Activated CD4-positive, alpha-beta T cell treated with anti-CD3 and anti-CD28 coated beads, Interleukin-2, amount 50 U/mL, for 16 hours (primary cell): ENCODE results near the gene FBXL15.
A peak's percentile ranks its signal among the peaks of the same experiment; 100 is the strongest.

Experiments used
- DNase-seq: peaks from one replicate; pipeline ENCODE4 v3.0.0-alpha.2; 2020

FBXL15 gene

DNA sequence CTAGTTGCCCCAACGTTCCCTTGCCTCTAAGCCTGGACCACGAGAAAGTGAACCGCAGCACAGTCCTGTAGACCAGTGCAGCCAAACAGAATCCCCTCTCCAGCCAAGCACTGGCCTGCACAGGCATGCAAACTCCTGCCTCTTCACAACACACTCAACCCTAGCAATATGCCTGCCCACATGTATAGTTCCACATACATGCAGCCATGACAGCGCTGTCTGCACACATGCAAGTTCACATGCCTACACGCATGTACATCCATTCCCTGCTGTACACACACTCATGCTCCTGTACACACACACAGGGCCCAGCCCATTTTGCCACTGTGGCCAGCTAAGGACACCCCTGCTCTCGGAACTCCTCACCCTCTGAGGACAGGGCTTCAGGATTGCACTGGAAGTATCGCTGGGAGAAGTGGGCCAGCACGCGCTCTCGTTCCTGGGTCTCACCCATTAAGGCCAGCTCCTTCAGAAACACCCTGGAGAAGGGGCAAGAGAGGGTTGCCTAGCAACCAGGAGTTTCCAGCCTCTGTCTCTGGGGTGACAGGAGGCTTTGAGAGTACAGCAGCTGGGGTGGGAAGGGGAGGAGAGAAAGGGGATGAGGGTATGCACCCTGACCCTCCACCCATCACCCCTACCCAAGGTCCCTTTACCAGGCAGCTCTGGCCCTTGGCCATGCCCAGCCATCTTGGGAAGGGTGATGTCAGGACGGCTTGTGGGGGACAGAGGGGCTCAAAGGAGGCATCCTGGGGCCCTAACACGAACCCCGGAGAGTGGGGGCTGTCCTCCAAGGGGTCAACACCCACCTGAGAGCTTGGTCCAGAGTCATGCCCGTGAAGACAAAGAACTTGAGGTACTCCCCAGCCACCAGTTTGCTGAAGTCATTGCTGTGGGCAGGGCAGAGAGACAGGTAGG lies 9.0 kb upstream of the FBXL15 start:
- no peak for DNase-seq

DNA sequence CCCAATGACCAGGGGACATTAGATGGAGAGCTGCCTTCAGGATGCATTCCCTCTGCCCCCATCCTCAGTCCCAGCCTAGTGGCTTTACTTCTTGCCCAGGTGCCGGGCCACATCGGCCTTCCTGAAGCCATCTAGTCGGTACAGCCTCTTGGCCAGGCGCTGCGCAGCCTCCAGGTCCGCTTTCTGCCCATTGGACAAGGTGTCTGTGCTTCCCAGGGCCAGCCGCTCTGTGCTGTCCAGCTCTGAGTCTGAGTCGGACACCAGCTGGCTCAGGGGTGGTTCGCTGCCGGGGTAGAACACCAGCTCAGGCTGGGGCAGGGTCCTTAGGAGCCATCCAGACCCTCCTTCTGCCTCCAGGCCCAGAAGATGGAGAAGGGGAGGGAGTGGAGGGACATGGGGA lies 8.3 kb upstream of the FBXL15 start:
- DNase-seq = no peak

DNA sequence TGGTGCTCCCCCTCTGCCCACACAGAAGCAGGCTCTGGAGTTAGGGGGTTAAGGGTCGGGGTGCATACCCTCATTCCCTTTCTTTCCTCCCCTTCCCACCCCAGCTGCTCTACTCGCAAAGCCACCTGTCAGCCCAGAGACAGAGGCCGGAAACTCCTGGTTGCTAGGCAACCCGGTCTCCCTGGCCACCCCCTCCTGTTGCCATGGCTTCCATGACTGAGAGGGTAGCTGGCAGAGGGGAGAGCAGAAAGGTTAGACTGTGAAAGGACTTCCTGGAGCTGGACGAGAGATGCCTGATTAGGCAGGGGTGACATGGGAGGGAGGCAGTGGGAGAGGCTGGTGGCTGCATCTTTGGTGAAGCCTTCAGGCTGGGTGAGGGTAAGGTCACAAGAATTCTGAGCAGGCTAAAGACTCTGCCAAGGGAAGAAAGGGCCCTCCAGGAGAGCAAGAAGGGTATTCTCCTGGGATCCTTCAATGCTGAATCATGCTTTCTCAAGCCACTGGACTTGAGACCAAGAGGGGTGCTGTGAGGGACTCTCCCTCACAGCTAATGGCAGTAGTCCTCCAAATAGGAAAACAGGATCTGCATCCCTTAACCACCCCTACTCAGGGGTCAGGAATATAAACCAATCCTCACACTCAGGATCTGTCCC lies 7.5 kb upstream of the FBXL15 start:
- no peak for DNase-seq

DNA sequence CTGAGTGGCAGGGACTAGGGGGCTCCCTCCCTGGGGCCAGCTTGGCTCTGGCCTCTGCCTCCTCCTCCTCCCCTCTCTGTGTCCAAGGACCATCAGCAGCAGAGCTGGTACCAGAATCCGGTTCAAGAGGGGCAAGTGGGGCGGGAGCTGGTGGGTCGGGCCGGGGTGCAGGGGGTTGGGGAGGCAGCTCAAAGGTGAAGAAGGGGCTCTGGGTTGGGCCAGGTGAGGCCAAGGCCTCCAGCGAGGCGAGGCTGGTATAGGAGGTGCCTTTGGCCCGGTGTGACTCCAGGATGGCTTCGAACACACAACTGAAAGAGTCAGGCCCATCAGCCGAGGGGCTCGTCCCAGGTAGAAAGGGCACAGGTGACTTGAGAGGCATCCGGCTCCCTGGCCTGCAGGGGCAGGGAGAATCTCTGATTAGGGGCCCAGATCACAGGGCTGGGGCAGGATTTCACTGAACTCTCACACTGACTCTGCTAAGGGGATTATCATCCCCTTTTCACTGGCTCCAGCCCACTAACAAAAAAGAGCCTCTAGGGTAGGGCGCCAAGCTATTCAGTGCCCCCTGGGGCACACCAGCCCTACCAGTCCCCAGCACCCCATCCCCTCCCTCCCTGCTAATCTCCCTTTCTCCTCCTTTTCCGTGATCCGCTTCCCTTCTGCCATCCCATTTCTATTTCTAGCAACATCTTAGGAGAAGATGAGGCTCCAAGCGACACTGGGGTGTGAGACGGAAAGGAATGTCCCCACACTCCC lies 6.7 kb upstream of the FBXL15 start:
- DNase-seq = no peak

DNA sequence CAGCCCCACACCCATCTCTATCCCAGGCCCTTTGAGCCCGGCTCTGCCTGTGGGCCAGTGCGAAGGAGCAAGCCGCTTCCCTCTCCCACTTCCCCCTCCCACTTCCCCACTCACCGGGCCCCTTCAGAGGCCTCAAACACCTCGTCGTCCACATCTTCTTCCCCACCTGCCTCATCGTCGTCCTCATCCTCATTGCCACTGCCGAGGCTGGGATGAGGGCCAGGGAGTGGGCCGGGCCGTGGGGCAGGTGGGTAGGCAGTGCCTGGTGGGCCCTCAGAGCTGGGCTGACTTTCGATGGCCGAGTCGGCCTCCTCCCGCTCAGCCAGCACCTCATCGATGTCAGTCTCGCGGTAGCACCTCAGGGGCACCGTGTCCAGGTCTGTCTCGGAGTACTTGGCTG lies 5.9 kb upstream of the FBXL15 start:
- DNase-seq = no peak

DNA sequence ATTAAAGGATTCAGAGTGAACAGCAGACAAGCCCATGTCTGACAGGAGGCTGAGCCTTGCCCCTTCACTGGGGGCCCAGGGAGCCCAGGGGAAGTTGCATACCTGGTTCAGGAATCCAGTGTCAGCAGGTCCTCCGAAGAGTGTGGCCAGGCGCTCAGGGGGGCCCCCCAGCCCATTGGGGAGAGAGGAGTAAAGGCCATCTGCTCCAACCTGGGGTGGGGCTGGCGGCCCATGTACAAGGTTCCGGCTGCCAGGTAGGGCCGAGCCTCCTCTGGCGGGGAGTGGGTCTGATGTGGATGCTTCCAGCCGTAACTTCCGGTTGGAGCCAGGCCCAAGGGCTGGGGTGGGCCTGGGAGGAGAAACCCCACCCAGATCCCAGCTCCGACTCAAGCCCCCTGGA lies 4.4 kb upstream of the FBXL15 start:
- no peak for DNase-seq

DNA sequence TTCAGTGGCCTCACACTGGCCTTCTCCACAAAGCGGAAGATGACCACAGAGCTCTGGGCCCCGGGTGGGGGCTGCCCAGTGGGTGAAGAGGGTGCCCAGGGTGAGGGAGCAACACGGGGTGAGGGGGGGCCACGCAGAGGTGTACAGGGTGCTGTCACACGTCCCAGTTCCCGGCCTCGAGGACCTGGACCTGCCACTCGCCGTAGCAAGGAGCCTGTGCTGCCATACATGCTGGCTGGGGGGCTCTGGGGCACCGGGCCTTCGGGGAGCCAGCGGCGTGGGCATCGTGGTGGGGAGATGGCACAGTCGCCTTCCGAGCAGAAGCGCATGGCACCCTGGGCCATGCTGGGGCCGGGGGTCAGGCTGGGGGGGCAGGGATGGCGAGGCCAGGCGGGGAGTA lies 3.9 kb upstream of the FBXL15 start:
- DNase-seq = no peak

DNA sequence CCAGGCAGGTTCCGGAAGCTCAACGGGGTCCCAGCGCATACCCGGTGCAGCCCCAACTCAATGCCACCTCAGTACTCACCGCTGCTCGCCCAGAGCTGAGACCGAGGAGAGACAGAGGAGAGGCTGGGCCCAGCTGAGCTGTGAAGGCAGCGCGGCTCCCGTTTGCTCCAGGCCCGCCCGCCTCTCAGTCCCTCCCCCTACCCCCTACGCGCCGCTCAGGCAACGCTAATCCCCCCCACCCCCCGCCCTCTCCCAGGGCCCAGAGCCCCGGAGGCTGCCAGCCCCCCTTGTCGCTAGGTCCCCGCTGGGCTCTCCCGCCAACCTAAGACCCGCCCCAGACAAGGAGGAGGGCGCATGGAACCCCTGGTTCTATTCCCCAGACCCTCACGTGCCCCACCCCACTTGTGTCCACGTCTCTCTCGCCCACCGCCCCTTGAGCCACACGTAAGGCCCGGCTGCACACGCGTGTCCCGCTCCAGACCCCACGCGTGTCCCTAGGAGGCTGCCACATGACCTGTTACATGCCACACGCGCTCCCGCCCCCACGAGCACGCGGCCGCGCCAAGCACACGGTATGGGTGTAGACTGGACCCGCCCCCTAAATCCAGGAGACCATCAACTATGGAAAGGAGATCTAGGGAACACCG lies 1.9 kb upstream of the FBXL15 start, which contains the start of gene PSD:
Gene PSD, minus strand, starts transcription at position 164 of the 647 bp plus-strand sequence. CDS start 1,747 bp downstream, outside the sequence.
- no peak for DNase-seq

DNA sequence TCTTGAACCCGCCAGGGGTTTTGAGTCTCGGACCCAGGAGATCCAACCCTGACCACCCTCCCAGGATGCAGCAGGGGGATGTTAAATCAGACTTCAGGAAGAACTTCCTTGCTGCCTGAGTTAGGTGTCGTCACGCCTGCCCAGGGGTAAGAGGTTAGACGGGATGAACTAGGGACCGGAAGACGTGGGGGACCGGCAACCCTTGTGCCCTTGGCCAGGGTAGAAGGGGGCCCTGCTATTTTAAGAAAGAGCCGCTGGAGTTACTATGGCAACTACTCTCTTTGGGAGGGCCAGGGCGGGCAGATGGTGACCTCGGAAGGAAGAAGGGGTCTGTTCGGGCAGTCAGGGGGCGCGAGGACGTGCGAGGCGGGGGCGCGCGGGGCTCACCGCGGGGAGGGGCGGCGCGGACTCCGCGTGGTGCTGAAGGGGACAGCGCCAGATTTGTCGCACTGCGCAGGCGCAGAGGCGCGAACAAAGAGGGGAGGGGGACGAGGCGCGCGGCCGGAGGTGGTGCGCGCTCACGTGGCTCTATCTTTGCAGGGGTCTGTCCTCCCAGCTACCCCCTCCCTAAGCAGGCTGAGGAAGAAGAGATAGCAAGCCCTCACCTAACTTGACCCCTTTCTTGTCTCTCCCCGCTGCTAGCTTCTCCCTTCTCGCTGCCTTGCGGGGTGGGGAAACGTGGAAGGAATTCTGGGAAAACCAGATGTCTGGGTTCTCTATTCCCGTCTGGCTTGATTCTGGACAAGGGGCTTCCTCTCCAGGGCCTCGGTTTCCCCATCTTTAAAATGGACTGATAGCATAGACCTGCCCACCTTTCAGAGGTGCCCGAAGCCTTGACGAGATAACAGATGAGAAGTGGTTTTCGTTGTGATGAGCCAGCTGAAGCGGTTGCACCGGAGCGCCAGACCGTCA lies 1.1 kb upstream of the FBXL15 start:
- peak; percentile 64 for DNase-seq

DNA sequence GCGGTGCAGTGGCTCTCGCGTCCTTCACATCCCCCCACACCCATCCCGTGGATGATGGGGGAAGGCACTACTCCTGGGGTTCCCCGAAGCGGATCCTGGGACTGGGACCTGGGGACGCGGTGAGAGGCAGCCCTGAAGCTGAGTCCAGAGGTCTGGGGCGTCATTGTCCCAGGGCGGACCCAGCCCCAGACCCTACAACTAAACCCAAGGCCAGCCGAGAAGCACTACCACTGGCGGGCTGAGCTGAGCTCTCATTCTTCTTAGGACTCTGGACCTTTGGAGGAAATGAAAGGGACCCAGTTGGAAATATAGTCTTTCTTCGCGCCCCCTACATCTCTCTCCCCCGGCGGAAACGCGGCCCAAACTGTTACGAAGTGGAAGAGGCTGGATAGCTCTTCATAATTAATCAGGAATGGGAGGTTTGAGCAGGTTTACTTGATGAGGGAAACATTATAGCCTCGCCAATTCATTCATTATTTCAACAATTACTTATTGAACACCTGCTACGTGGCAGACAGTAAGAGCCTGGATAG lies 389 bp upstream of the FBXL15 start:
- no peak for DNase-seq

DNA sequence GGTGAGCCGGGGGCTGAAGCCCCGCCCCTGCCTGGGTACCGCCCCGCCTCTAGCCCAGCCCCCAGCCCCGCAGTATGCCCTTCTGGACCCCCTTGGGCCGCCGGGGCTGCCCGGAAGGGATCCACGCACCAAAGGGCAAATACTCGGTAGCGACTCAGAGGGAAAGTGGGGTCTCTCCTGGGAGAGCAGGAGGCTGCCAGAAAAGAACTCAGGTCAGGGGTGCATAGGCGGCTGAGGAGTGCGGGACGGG lies 796 bp downstream of the FBXL15 start:
- DNase-seq = no peak

DNA sequence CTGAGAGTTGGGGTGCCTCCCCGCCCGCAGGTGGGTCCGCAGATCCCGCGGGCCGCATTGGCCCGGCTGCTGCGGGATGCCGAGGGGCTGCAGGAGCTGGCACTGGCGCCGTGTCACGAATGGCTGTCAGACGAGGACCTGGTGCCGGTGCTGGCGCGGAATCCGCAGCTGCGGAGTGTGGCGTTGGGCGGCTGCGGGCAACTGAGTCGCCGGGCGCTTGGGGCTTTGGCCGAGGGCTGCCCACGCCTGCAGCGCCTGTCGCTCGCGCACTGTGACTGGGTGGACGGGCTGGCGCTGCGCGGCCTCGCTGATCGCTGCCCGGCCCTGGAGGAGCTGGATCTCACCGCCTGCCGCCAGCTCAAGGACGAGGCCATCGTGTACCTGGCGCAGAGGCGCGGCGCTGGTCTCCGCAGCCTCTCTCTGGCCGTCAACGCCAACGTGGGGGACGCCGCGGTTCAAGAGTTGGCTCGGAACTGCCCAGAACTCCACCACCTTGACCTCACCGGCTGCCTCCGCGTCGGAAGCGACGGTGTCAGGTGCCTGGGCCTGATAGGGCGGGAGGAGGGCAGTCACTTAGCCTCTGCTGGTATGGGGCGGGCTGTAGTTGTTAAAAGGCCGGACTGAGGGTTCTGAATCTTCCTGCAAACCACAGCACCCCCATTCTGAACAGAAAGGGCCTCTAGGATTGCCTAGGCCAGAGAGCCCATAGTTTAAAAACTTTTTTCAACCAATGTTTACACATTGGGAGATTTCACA lies 1.3 kb downstream of the FBXL15 start:
- DNase-seq = no peak

DNA sequence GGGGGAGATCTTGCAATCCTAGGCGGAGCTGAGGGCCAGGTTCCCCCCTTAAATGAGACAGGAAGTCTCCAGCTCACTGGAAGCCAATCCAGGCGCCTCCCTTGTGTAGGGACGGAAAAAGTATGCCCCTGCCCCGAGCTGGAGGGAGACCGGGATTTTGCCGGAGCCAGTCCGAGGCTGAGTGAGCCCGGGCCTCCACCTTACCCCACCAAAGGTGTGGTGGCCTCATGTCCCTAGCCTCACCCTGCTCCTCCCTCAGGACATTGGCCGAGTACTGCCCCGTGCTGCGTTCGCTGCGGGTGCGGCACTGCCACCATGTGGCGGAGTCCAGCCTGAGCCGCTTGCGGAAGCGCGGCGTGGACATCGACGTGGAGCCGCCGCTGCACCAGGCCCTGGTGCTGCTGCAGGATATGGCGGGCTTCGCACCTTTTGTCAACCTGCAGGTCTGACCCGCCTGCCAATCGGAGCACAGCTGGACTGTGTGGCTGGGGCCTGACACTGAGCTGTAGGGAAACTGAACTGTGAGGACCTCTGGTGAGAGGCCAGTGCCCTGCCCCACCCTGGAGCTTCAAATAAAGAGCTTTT lies 2.0 kb downstream of the FBXL15 start:
- peak; percentile 67 for DNase-seq

DNA sequence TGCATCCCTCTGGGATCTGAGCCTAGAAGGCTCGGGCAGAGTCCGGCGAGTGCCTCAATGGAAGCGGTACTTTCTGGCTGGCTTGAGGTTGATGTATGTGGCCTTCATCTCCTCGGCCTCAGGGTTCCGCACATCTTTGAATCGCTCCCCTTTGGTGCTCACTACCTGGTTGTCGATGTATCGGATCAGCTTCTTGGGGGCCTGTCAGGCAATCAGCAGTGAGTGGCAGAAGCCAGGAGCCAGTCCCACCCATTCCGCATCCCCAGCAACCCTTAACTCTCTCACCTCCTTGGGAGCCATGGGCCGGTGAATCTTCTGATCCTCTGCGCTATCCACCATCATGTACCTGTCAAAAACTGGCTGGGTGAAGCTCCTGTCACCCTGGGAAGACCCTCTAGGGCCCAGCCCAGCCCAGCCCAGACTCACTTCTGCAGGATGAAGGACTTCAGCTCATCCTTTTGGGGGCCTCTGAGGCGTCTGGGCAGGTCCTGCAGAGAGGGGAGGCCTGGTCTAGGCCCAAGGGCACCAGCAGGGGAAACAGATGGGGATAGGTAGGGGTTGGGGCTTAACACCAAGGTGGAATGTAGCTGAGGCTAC lies 2.8 kb downstream of the FBXL15 start:
- DNase-seq = no peak

DNA sequence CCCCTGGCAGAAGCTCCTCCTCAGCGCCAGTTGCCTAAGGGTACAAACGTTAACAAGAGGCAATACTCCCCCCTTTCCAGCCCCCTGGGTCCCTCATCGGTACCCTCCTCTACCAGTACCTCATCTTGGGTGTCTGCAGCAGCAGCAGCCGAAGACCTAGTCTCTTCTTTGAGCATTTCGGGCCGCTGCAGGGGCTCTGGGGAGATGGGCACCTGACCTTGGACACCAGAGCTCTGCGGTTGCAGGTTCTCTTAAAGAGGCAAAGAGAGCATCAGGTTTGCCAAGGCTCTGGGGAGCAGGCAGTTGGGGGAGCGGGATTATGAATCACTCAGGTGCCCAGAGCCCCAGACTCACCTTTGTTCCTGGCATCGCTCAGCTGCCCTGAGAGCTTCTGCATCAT lies 3.5 kb downstream of the FBXL15 start:
- no peak for DNase-seq

DNA sequence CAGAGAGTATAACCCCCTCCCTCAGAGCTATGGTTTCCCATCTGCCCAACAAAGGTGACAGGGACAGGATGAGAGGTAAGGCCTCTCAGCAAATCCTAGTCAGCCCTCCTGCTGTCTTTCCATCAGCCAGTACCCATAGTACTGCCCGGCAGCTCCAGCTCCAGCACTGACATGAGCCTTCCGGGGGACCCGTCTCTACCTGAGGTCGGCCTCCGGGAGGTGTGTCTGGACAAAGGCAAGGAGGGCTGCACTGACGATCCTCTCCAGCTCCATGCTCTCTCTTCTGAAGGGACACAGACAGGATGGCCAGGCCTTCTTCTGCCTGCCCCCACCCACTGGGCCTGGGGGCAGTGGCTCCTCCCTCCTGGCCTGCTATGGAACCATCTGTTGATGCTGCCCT lies 4.3 kb downstream of the FBXL15 start:
- no peak for DNase-seq

DNA sequence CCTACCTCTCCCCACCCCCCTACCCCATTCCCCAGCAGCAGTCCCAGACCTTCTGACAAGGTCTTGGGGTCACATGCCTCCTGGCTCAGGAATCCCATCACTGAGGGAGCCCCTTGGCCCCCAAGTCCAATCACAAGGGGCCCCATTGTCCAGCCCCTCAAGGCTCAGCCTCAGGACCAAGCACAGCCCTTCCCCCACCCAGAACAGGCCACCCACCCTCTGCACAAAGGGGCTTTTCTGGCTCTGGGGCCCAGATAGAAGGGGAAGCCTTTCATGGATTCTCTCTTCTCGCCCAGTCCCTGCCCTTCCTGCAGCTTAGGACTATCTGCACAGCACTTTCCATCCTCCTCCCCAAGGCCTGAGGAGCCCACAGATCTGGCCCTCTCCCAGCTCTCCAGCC lies 4.8 kb downstream of the FBXL15 start:
- no peak for DNase-seq

DNA sequence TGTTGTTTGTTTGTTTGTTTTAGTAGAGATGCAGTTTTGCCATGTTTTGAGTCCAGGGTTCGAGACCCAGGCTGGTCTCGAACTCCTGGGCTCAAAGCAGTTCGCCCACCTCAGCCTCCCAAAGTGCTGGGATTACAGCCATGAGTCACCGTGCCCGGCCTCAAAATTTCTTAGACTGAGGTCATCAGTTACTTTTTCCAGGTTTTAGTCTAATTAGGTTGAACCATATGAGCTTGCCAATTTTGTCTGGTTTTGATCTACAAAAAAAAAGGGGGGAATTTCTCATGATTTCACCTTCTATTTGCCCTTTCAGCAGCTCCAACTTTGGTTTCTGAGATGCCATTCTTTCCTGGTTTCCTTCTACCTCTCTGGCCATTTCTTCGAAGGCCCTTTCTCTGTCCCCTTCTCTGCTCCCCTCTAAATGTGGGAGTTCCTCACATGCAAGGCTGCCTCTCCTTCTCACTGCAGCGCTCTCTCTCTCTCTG lies 6.2 kb downstream of the FBXL15 start:
- no peak for DNase-seq

DNA sequence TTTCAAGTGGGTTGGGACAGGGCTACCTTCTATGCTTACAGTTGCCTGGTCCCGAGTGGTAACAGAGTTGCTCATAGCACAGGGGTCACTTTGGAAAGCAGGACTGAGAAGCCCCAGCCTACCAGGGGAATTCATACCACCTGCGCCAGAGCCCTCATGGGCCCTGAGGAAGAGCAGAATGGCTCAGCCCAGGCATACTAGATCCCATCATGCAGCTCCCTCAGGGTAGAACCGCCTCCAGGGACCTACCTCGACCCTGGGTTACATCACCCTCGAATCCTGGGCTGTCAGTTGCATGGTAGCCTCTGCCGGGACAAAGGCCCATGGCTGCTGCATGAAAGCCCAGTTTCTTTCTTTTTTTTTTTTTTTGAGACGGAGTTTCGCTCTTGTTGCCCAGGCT lies 8.8 kb downstream of the FBXL15 start:
- no peak for DNase-seq

DNA sequence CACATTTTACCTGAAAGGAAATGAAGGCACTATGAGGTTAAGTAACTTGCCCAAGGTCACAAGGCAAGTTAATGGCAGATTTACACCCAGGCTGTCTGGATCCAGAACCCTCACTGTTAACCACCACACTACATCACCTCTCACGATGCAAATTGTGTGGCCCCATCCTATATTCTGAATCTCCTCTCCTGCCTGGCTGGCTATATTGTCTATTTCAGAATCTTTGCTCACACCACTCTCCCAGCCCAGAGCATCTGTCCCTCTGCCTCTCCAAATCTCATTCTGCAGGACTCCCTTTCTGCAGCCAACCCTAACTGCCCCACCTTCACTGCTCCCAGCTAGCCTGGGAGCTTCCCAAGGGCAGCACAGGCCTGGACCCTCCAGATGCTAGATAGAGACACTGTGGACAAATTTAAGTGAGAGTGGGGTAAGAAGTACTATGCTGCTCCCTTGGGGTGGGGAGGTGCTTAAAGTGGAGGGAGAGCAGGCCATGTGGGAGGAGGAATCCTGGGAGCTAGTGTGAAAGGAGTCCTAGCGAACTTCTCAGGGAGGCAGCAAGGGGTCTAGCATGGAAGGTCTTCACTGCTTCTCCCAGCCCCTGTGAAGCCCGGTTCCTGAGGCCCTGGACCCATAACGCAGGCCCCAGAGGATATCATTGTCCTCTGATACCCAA lies 11.0 kb downstream of the FBXL15 start:
- no peak for DNase-seq
